Ecto neural progenitor cell (in vitro differentiated cells): ENCODE measurements around the gene VPS35L.
A peak's percentile ranks its signal among the peaks of the same experiment; 100 is the strongest.
"Not testable (repeated sequence)": the region's sequence is repeated elsewhere in the genome, so short reads cannot be mapped to it uniquely, and the experiment has no call there.

Experiments
- DNase-seq: peaks from one replicate; pipeline ENCODE4 v3.0.0-alpha.2; 2018; ENCODE audit warnings: low spot score

VPS35L gene

DNA sequence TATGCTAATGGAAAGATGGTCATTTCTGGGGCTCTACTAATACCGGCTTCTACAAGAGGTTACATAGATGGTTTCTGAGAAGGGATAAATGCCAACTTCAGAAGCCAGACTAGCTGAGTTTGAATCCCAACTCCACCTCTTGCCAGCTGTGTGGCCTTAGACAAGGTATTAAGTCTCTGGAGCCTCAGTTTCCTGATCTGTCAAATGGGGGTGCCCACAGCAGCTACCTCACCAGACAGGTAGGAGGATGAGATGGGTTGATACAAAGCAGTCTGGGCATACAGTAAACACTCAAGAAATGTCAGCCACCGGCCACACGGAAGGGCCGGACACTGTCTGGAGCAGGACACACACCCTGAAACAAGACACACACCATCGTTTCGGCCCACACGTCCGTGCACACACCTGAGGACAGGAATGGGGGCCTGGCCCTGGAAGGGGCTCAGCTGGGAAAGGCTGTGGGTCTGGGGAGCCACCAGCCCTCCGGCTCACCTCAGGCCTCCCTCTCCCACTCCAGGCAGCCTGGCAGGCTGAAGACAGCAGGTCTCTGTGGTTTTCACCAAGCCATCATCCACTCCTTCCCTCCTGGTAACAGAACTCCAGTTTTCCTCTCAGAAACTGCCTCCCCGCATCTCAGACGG is 157.0 kb downstream of the VPS35L start:
- no peak for DNase-seq

GRCh38 chr16:19713697-19714096 is 158.2 kb downstream of the VPS35L start:
- DNase-seq = no peak

DNA sequence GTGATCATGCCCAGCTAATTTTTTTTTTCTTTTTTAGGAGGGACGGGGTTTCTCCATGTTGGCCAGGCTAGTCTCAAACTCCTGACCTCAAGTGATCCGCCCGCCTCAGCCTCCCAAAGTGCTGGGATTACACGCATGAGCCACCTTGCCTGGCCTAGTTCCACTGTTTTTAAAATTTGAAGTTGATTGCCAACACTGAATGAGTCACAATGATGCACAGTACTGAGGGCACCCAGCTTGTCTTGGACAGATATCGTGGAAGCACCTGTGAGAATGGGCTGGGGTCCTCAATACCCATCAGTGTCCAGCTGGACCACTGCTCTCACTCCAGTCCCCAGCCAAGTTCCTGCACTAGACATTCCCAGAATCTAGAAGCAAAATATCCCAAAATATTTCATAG is 160.1 kb downstream of the VPS35L start:
- no peak for DNase-seq

GRCh38 chr16:19716183-19716582 is 160.7 kb downstream of the VPS35L start:
- DNase-seq = no peak

- DNase-seq = not testable (repeated sequence)
Observed at GRCh38 chr16:19716728-19717127, 161.2 kb downstream of the VPS35L start.

DNA sequence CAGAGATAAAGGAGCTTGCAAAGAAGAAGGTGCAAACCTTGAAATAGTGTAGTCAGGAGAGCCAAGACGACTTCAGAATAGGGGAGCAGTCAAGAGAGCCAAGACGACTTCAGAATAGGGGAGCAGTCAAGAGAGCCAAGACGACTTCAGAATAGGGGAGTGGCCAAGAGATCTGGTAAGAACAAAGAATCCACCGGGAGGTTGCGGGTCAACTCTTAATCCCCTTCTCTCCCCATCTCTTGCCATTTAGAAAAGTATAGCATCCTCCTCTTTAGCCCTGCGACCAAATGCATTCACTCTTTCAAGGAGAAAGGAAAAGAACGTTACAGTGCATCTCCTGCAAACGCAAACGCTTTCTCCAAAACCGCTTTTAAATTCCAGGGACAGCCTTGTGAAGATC is 161.8 kb downstream of the VPS35L start:
- DNase-seq = no peak

- DNase-seq = peak; percentile 94
Observed at GRCh38 chr16:19717741-19718623, 162.5 kb downstream of the VPS35L start, which contains the start of the genes IQCK and KNOP1. Gene IQCK, plus strand, starts transcription at chr16:19718271. Its CDS starts 36 bp downstream, at chr16:19718307. Gene KNOP1, minus strand, starts transcription at chr16:19718227. Its CDS starts 3,192 bp downstream, at chr16:19715035.

- DNase-seq = no peak
Observed at GRCh38 chr16:19718624-19718965, 163.1 kb downstream of the VPS35L start.

- no peak for DNase-seq
Observed at GRCh38 chr16:19722269-19722952, 166.9 kb downstream of the VPS35L start.

DNA sequence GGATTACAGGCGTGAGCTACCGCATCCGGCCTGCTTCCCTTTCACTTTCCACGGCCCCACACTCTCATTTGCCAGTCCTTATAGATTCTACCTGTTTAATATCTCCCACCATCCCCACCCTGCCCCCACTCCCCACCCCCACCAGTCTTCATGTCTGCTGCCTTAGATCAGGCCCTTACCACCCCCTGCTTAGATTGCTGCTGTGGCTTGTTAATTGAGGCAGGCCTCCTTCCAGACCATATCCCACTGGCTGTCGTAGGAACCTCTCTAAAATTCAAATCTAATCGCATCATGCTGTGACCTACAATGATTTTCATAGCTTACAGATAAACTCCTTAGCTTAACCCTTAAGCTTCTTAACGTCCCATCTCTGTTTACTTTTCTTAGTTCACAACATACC is 167.5 kb downstream of the VPS35L start:
- no peak for DNase-seq

- no peak for DNase-seq
Observed at GRCh38 chr16:19728636-19728965, 173.1 kb downstream of the VPS35L start.

- no peak for DNase-seq
Observed at GRCh38 chr16:19733551-19733950, 178.0 kb downstream of the VPS35L start.

DNA sequence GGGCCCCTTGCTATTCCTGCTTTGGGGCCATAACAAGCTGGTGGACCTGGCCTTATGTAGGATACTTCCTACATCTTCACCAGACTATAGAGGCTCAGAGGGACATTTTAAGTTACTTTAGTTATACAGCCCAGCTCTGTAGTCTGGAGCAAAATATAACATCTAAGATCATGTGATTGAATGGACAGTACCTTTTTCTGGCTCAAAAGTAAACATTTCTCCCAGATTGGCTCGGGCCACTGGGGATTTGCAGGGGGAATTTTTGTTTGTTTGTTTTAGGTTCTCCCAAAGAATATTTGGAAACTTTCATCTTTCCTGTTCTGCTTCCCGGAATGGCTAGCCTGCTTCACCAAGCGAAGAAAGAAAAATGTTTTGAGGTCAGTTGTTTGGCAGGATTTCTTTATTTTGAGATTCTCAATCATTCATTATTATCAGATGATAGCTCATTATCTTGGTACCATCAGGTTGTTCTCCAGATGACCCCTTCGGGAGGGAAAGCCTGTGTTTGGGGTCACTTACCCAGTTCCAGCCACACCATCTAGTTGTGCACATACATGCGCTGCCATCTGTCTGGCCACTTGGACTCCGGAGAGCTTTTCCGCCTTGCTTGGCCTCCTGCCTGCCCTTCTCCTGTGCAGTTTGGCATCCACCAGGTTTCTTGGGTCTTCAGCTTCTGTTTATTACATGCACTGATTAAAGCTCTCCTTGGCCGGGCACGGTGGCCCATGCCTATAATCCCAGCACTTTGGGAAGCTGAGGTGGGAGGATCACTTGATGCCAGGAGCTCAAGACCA is 179.8 kb downstream of the VPS35L start:
- no peak for DNase-seq

- DNase-seq = no peak
Observed at GRCh38 chr16:19737306-19738038, 182.0 kb downstream of the VPS35L start.

DNA sequence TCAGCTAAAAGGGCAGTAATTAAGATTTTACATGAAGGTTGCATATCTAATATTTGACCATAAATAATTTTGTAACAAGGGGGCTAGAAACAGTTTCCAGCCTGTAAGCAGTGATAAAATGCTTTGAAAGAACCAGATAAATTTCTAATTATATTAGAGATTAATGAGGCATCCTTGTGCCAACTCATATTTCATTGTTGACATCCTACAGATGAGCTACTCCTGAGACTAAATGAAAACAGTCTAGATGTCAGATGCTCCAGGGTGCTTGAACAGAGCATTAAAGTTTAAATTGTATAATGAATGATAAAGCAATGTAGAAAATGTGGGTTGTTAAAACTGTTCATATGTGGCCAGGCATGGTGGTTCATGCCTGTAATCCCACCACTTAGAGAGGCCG is 185.9 kb downstream of the VPS35L start:
- DNase-seq = no peak

DNA sequence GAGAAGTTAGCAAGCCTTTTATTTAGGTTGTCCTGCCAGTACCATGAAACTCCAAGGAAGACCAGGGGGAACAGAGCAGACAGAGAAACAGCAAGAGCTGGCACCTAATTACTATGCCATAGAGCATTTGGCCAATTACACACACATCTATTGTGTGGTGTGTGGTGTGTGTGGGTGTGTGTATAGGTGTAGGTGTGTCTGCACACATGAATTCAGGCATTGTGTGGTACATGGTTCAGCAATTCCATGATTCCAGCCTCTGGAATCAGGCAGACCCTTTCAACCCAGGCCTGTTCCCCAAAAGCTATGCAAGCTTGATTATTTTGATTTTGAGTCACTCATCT is 188.3 kb downstream of the VPS35L start:
- DNase-seq = no peak

DNA sequence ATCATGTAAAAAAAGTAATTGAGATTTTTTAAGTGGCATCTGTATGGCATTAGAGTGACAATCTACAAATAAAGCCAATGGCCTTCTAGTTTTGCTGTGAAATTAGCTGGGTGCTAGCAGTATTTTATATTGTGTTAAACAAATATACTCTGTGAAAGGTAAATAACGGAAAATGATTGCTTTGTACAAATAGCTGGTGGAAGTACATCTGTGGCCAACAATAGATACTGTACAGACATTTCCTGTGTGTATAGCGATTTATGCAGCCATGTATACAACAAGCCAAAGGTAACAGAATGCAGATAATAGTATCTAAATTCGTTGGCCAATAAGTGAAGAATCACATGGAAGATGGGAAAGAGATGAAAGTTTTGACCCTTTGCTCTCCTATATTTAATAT is 189.2 kb downstream of the VPS35L start:
- no peak for DNase-seq

- no peak for DNase-seq
Observed at GRCh38 chr16:19745286-19746010, 189.9 kb downstream of the VPS35L start.

DNA sequence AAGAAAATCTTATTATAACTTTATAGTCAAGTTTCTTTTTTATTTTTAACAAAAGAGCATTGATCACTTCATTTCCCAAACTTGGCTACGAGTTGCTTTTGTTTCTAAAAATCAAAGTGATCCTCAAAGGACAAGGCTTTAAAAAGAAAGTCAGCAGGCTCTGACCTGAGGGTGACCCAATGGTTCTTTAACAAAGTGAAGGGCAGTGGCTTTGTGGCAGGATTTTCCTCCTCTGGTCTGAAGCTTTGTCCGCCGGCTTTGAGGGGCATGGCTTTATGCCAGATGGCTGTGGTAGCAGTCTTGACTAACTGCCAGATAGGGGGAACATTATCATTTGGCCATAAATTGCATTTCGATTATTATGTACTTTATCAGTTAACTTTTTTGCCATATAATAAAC is 191.1 kb downstream of the VPS35L start:
- peak; percentile 65 for DNase-seq

DNA sequence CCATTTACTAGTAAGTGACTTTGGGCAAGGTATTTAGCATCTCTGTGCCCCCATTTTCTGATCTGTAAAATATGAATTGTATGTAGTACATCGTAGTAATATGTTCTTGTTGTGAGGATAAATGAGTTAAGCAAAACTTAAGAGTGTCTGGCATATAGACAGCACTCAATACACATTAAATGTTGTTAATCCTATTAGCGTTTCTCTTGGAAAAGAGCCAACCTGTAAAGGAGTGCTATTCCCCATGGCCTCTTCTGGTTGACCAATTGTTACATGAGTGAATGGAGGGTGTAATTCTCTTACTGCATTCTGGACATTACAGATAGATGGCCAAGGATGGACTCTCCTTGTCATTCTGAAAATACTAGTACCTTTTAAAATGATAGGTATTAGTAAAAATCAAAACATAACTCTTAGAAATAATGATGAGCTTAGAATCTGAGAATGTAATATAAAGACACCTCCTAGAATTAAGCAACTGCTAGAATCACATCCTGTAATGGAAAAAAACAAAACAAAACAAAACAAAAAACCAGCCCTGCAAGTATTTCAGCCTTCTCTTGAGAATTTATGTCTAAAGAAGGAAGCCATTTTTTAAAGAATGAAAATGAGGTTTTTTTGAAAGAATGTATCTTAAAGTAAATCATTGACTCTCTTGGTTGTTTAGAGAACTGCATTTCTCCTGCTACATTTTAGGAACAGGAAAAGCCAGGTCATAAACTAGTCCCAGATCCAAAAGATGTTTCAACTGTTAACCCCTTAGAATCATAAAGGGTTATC is 193.1 kb downstream of the VPS35L start:
- no peak for DNase-seq
